Vagina (tissue), 2 donors: ENCODE data around the gene PPP3CA.

Experiments
- CTCF ChIP-seq, 3 experiments: fragments of 450-650 bp in 2 of 3; fragments of 200-600 bp in 1 of 3; sonication (generic) in 1 of 3; IDR thresholded peaks; one replicate each; pipeline ENCODE4 v1.5.1; 2017 to 2019; ENCODE audit warnings: antibody characterized with exemption in 3 of 3, mild to moderate bottlenecking in 2 of 3, moderate library complexity in 2 of 3
- POLR2A ChIP-seq, 2 donors: fragments of 450-650 bp; IDR thresholded peaks; one replicate each; pipeline ENCODE4 v1.6.1; 2017; ENCODE audit warnings: antibody characterized with exemption in 2 of 2, mild to moderate bottlenecking in 2 of 2, moderate library complexity in 2 of 2
- POLR2AphosphoS5 ChIP-seq, 2 donors: sonication (generic); formaldehyde crosslinking; IDR thresholded peaks; one replicate each; pipeline ENCODE4 v1.9.0; 2017; ENCODE audit warnings: antibody characterized with exemption in 2 of 2, mild to moderate bottlenecking in 2 of 2, low read depth in 1 of 2; ENCODE audit not compliant: insufficient read depth in 1 of 2

- TF ChIP-seq POLR2A (IDR thresholded peaks at IDR 0.05) (no peak), CTCF (IDR thresholded peaks at IDR 0.05) (no peak), POLR2AphosphoS5 (IDR thresholded peaks at IDR 0.05; ENCODE audit: insufficient read depth in 1 of 2, low read depth in 1 of 2) (no peak)
Observed at GRCh38 chr4:101221294-101221693, 126.0 kb downstream of the PPP3CA start.
